Peyer's patch (tissue), 4 donors: ENCODE measurements around the gene CRHBP.

Experiments used
- POLR2A ChIP-seq, 2 donors: fragments of 450-650 bp; IDR thresholded peaks; one replicate each; pipeline ENCODE4 v1.5.1; 2017; ENCODE audit warnings: antibody characterized with exemption in 2 of 2, mild to moderate bottlenecking in 2 of 2, moderate library complexity in 2 of 2
- TF ChIP-seq, protein P1 (sequence below), 6 experiments: fragments of 450-650 bp in 4 of 6; fragments of 200-600 bp in 2 of 6; sonication (generic) in 1 of 6; IDR thresholded peaks; one replicate each; pipeline ENCODE4 v1.5.1; 2017 to 2019; ENCODE audit warnings: antibody characterized with exemption in 6 of 6, mild to moderate bottlenecking in 3 of 6, moderate library complexity in 1 of 6

DNA sequence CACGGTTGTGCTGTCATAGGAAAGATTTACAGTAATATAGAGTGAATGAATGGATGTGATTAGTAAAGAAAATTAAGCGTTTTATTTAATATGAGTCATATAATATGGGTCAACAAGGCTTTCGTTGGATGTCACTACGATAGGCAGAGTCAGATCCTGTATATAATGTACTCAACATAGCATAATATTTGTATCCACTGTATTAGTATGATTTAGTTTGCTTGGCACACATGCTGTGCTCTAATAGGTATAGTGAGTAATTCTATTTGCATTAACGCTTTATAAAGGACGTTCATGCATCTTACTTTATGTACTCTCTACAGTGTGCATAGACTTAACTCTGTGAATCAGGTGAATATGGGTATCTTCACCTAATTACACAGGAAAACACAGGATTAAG, 41.5 kb downstream of the CRHBP start:
- TF ChIP-seq, protein P1, sequence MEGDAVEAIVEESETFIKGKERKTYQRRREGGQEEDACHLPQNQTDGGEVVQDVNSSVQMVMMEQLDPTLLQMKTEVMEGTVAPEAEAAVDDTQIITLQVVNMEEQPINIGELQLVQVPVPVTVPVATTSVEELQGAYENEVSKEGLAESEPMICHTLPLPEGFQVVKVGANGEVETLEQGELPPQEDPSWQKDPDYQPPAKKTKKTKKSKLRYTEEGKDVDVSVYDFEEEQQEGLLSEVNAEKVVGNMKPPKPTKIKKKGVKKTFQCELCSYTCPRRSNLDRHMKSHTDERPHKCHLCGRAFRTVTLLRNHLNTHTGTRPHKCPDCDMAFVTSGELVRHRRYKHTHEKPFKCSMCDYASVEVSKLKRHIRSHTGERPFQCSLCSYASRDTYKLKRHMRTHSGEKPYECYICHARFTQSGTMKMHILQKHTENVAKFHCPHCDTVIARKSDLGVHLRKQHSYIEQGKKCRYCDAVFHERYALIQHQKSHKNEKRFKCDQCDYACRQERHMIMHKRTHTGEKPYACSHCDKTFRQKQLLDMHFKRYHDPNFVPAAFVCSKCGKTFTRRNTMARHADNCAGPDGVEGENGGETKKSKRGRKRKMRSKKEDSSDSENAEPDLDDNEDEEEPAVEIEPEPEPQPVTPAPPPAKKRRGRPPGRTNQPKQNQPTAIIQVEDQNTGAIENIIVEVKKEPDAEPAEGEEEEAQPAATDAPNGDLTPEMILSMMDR (IDR thresholded peaks at IDR 0.05) = no peak
- no peak for TF ChIP-seq POLR2A (IDR thresholded peaks at IDR 0.05)
